ENCODE data around the gene FSTL4. TPM values are rescaled to one million over a fixed set of nuclear protein-coding genes. Genes with fewer than 3 reads are reported as not detected.

Gene FSTL4
- total and polyA plus RNA-seq, 9 donors = 0.07 to 0.22 (median 0.15) TPM; not detected in 4

DNA sequence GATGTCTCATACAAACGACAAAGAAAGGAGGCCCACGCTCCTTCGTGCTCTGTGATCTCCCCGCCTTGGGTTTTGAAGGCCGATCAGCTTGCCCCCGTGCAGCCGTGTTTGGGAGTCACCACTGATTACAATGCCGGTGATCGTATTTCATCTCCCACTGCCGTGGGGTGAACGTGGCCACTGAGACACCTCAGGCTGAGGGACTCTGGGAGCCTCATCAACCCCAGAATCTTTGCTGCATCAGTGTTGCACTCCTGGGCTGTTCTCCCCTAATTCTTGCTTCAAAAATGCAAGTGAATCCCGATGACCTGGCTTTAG is 366.3 kb downstream of the FSTL4 start:
- TF ChIP-seq, protein P1, sequence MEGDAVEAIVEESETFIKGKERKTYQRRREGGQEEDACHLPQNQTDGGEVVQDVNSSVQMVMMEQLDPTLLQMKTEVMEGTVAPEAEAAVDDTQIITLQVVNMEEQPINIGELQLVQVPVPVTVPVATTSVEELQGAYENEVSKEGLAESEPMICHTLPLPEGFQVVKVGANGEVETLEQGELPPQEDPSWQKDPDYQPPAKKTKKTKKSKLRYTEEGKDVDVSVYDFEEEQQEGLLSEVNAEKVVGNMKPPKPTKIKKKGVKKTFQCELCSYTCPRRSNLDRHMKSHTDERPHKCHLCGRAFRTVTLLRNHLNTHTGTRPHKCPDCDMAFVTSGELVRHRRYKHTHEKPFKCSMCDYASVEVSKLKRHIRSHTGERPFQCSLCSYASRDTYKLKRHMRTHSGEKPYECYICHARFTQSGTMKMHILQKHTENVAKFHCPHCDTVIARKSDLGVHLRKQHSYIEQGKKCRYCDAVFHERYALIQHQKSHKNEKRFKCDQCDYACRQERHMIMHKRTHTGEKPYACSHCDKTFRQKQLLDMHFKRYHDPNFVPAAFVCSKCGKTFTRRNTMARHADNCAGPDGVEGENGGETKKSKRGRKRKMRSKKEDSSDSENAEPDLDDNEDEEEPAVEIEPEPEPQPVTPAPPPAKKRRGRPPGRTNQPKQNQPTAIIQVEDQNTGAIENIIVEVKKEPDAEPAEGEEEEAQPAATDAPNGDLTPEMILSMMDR (IDR thresholded peaks at IDR 0.05) = no peak
- no peak for TF ChIP-seq POLR2A (IDR thresholded peaks at IDR 0.05)
- TF ChIP-seq EP300 (IDR thresholded peaks at IDR 0.05) = no peak
- H3K9me3 ChIP-seq = no peaks in the 10 kb centered on the region
- H3K4me3 ChIP-seq = no peak overlapping the region
- no peaks in the 10 kb centered on the region for H3K36me3 ChIP-seq
- H3K4me1 ChIP-seq (ENCODE audit: insufficient read depth) = no peaks in the 10 kb centered on the region
- H3K27me3 ChIP-seq = no peaks in the 10 kb centered on the region
- 25 to 47% (median 38%) methylated on average over 12 of the region's 12 CpGs for WGBS, 3 donors
- no peak overlapping the region for H3K27ac ChIP-seq
- DNase-seq = no peak
- intact Hi-C loops (cut with DNase I) = no loop called here

DNA sequence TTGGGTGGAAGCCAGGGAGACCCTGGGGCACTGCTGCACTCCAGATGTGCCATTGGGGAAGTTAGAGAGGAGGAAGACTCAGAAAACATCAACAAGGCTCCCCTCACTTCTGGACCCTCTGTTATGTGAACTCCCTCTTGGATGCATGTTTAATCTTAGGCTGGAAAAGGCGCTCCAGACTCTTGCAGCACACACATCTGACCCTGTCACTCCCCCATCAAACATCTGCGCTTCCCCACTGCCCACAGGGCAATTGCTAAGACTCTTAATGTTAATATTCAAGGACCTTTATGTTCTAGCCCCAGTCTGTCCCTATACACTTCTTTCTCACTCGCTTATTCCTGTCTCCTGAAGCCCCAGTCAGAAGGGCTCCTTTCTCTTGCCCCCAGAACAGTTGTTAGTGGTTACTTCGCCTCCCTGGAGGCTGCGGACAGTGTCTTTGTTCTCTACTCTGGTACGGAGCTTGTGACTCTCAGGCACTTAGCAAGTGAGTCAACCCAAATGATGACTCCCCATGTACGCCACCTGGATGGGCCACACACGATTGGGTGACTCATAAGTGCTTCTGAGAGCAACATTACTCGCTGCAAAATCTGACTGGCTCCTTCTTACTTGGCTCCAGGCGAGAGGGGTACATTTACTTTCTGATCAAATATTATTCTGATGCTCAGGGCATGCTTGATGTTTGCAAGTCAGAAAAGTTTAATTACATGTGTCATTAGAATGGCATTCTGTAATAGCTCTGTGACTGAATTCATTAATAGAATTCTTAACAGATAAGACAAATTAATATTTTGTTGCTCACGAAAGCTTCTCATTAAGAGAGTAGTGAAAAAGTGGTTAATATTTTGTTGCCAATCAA is 366.9 kb downstream of the FSTL4 start:
- no peak for DNase-seq
- TF ChIP-seq, protein P1 (IDR thresholded peaks at IDR 0.05) = no peak
- no peak for TF ChIP-seq EP300 (IDR thresholded peaks at IDR 0.05)
- TF ChIP-seq POLR2A (IDR thresholded peaks at IDR 0.05) = no peak
- Histone ChIP-seq H3K27ac (no peak overlapping the region), H3K27me3 (no peaks in the 10 kb centered on the region), H3K4me1 (ENCODE audit: insufficient read depth) (no peaks in the 10 kb centered on the region), H3K9me3 (no peaks in the 10 kb centered on the region), H3K4me3 (no peak overlapping the region), H3K36me3 (no peaks in the 10 kb centered on the region)
- WGBS, 3 donors = 56 to 69% (median 59%) methylated on average over 11 of the region's 11 CpGs
- intact Hi-C loops (cut with DNase I) = no loop called here

DNA sequence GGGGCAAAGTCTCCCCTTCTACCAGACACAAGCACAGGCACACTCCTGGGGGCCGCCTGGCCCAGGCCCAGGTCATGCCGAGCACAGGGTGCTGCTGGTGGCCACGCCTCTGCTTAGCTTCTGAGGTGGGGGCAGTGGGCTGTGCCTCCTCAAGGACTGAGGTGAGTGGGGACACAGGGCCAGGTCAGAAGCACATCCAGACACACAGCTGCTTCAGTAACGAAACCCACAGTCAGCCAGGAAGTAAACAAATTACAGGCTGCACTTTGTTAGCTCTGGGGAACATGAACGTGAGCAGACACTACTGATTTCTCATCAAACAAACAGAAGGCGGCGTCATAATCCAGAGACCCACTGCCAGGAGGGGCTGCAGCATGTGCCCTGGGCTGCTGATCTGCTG is 368.1 kb downstream of the FSTL4 start:
- no peaks in the 10 kb centered on the region for H3K27me3 ChIP-seq
- intact Hi-C loops (cut with DNase I) = no loop called here
- TF ChIP-seq POLR2A (IDR thresholded peaks at IDR 0.05) (no peak), EP300 (IDR thresholded peaks at IDR 0.05) (no peak)
- TF ChIP-seq, protein P1 (IDR thresholded peaks at IDR 0.05) = no peak
- no peak overlapping the region for H3K27ac ChIP-seq
- no peak overlapping the region for H3K4me3 ChIP-seq
- H3K4me1 ChIP-seq (ENCODE audit: insufficient read depth) = no peaks in the 10 kb centered on the region
- no peak for DNase-seq
- H3K9me3 ChIP-seq = no peaks in the 10 kb centered on the region
- no peaks in the 10 kb centered on the region for H3K36me3 ChIP-seq
- 54 to 66% (median 54%) methylated on average over 6 to 7 of the region's 7 CpGs for WGBS, 3 donors

DNA sequence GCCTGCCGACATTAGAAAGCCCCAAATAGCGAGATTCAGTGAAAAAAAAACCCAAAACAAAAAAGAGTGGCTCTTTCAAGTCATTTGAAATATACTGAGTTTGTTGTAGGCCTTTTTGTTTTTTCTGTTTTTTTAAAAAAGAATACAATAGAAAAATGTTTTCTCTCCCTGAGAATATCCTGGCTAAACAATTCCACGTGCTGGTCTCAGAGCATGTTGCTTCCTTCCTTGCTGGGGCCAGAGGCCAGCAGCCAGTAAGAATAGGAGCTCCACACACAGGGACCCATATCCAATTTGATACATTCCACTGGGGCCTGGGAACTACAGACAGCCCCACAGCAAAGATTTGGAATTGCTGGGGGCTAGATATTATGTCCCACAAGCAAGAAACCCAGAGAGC is 369.1 kb downstream of the FSTL4 start:
- no peak for TF ChIP-seq EP300 (IDR thresholded peaks at IDR 0.05)
- TF ChIP-seq, protein P1 (IDR thresholded peaks at IDR 0.05) = no peak
- TF ChIP-seq POLR2A (IDR thresholded peaks at IDR 0.05) = no peak
- DNase-seq = no peak
- H3K36me3 ChIP-seq = no peaks in the 10 kb centered on the region
- no peaks in the 10 kb centered on the region for H3K4me1 ChIP-seq (ENCODE audit: insufficient read depth)
- no peaks in the 10 kb centered on the region for H3K9me3 ChIP-seq
- intact Hi-C loops (cut with DNase I) = no loop called here
- H3K27me3 ChIP-seq = no peaks in the 10 kb centered on the region
- H3K4me3 ChIP-seq = no peak overlapping the region
- no peak overlapping the region for H3K27ac ChIP-seq
- WGBS, 3 donors = 64 to 68% (median 64%) methylated on average over 3 of the region's 3 CpGs

All from ovary (tissue), 9 donors.